GM12874 (cell line): ENCODE measurements around the gene GATD1.

Experiments used
- TF ChIP-seq, protein P1 (sequence below): IDR thresholded peaks from 2 replicates; pipeline ENCODE4 v1.5.1; 2011; ENCODE audit warnings: low read depth, mild to moderate bottlenecking, control low read depth, low read length, moderate library complexity; ENCODE audit not compliant: insufficient read depth

Gene GATD1

GRCh38 chr11:802018-802617 is 24.8 kb upstream of the GATD1 start:
- TF ChIP-seq, protein P1, sequence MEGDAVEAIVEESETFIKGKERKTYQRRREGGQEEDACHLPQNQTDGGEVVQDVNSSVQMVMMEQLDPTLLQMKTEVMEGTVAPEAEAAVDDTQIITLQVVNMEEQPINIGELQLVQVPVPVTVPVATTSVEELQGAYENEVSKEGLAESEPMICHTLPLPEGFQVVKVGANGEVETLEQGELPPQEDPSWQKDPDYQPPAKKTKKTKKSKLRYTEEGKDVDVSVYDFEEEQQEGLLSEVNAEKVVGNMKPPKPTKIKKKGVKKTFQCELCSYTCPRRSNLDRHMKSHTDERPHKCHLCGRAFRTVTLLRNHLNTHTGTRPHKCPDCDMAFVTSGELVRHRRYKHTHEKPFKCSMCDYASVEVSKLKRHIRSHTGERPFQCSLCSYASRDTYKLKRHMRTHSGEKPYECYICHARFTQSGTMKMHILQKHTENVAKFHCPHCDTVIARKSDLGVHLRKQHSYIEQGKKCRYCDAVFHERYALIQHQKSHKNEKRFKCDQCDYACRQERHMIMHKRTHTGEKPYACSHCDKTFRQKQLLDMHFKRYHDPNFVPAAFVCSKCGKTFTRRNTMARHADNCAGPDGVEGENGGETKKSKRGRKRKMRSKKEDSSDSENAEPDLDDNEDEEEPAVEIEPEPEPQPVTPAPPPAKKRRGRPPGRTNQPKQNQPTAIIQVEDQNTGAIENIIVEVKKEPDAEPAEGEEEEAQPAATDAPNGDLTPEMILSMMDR, result no peak

GRCh38 chr11:801097-801780 is 24.0 kb upstream of the GATD1 start:
- TF ChIP-seq, protein P1, result no peak

- TF ChIP-seq, protein P1, result no peak
Measured at GRCh38 chr11:800473-800872, 23.2 kb upstream of the GATD1 start.

DNA sequence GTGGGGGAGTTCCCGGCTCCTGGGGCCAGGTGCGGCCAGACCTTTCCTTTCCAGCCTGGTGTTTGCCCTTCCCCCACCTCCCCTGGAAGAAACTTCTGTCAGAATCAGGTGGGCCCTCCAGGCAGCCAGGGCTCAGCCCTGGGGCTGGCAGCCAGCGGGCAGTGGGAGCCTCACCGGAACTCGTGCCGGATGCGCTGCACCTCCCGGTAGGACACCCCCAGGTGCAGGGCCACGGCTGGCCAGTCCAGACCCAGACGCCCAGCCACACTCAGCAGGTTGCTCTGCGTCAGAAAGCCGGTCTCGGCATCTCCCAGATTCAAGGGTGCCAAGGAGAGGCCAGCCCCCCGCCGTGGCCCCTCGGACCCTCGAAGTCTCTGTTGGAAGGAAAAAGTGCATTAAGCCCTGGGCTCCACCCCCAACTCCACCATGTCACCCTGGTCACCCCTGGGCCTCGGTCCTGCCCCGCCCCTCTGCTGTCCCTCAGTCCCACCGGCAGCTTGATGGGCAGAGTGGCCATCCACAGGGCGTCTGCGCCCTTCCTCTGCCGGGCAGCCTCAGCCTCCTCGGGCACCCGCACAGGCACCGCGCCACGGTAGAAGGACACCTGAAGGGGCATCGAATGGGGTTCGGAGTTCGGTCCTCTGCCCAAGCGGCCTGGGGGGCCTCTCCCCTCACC is 22.5 kb upstream of the GATD1 start:
- TF ChIP-seq, protein P1, result no peak

DNA sequence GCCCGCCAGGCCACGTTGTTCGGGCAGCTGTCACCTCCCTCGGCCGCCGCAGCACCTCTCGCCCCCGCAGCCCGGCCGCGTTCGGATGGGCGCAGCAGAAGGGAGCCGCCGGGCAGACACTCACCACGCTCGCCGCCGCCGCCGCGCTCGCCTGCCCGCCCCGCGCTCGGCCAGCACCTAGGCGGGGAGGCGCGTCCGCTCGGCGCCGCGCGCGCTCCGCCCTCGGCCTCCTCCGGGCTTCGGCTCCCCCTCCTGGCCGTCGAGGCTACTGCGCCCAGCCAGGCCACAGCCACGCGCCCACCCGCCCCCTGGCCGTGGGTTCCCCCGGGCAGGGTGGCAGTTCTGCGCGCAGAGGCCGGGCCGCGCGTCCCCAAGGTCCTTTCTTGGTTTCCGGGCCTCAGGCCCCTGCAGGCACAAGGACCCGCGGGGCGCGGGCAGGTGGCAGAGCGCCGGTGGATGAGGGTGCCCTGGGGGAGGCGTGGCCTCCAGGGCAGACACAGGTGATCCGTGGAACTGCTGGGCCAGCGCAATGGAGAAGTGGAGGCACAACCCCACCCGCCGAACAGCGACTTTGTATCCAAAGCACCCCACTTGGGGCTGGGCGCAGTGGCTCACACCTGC is 20.9 kb upstream of the GATD1 start, which contains the start of gene SLC25A22:
Gene SLC25A22, minus strand, starts transcription at position 189 of the 621 bp plus-strand sequence. CDS start 3,275 bp downstream, outside the sequence.
- TF ChIP-seq, protein P1, result peak; percentile 86

DNA sequence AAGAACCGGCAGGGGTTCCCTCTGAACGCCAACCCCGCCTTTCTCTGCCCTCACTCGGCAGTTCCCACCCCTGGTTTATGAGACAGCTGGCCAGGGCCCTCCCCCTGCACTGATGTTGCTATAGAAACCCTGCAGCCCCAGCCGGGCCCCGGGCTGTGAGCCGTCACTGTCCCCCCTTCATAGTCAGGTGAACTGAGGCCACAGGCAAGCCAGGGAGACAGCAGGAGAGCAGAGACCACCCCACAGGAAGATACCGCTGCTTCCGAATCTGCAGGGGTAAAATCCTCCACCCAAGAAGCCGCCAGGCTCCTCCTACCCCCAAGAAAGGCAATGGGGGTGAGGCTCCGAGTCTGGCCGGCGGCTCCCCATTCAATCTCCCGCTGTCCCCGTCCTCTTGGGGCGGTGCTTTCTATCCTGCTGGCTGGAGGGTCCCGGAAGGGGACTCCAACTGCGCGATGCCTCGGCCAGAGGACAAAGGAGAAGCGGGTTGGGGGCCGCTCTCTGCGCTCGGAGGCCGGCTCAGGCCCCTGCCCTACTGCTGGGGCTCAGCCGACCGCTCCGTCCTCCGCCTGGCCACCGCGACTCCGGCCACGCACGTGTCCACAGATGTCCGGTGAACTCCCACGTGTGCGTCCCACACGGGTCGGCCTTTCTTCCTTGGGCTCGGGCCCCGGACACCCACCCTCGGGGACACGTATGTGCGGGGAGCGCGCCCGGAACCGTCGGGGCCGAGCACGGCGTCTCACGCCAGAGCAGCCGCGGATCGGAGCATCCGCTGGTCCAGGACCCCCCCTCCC is 20.2 kb upstream of the GATD1 start:
- TF ChIP-seq, protein P1, result no peak
